BJ (cell line): ENCODE results near the gene FAM167B. TPM values are rescaled to one million over a fixed set of nuclear protein-coding genes. Genes with fewer than 3 reads are reported as not detected.

Experiments used
- CTCF ChIA-PET: fragments of 350-600 bp; formaldehyde crosslinking; extraction: SDS; loops from one replicate; lab custom pipeline; 2021; ENCODE audit warnings: antibody characterized with exemption, inconsistent platforms; lab: Yijun Ruan, JAX
- POLR2A ChIA-PET: fragments of 300-600 bp; sonication (Branson Sonifier 250); formaldehyde crosslinking; extraction: SDS; loops from one replicate; lab custom pipeline; 2021; ENCODE audit warnings: antibody characterized with exemption; lab: Charles Lee
- DNase-seq: peaks from one replicate; pipeline ENCODE4 v3.0.0-alpha.2; 2011; ENCODE audit warnings: low read depth
- H3K27me3 ChIP-seq: 2 replicates; pipeline ENCODE4 v1.6.0; 2011; ENCODE audit warnings: low read length; ENCODE audit not compliant: control insufficient read depth, insufficient read depth
- H3K36me3 ChIP-seq: 2 replicates; pipeline ENCODE4 v1.5.1; 2011; ENCODE audit warnings: low read length; ENCODE audit not compliant: control insufficient read depth, insufficient read depth
- H3K4me3 ChIP-seq: 2 replicates; pipeline ENCODE4 v1.5.1; 2011; ENCODE audit warnings: low read depth, mild to moderate bottlenecking, control low read depth, low read length
- CTCF ChIP-seq: IDR thresholded peaks from 2 replicates; pipeline ENCODE4 v1.5.1; 2011; ENCODE audit warnings: low read depth, mild to moderate bottlenecking, control low read depth, inconsistent platforms, low read length, moderate library complexity; ENCODE audit not compliant: insufficient read depth
- polyA plus RNA-seq: library from polyadenylated mRNA; depleted of rRNA; stranded (reverse); fragments of >200 nt; gene quantifications from 2 replicates; pipeline ENCODE4 v1.2.3, GENCODE V29; 2011

The FAM167B gene
- polyA plus RNA-seq, 1 experiment = 3.5 TPM

GRCh38 chr1:32208469-32208868 lies 38.6 kb upstream of the FAM167B start:
- TF ChIP-seq CTCF = no peak
- Histone ChIP-seq H3K4me3 (no peak overlapping the region), H3K27me3 (no peaks in the 10 kb centered on the region), H3K36me3 (peaks cover 6% of the 10 kb centered on the region; the same call in 1 of the 2 replicates)
- ChIA-PET POLR2A (no interaction called here), CTCF (no interaction called here)
- DNase-seq = no peak

- no peak for TF ChIP-seq CTCF
- H3K4me3 ChIP-seq = no peak within 1 kb of the TSS
- CTCF ChIA-PET = no interaction called here
- POLR2A ChIA-PET = no interaction called here
- H3K27me3 ChIP-seq = no peaks in the 10 kb centered on the region
- DNase-seq = no peak
- peaks cover 6% of the 10 kb centered on the region; the same call in 1 of the 2 replicates for H3K36me3 ChIP-seq
Measured at GRCh38 chr1:32208891-32209328, 38.1 kb upstream of the FAM167B start, which contains the start of gene DCDC2B. Gene DCDC2B, plus strand, starts transcription at chr1:32209089. Its CDS starts 5 bp downstream, at chr1:32209094.

GRCh38 chr1:32215629-32216480 lies 31.2 kb upstream of the FAM167B start:
- CTCF ChIA-PET = interaction anchor here (0.6 to 4.0 kb wide), 42 partner anchors 8 to 198 kb away, joined by 3 to 35 read pairs (median 5); partner anchors contain the start of genes BSDC1, CCDC28B, FAM167B and HDAC1
- POLR2A ChIA-PET = interaction anchor here (0.5 to 0.8 kb wide), 4 partner anchors 20 to 120 kb away, joined by 3 to 17 read pairs (median 6); partner anchors contain the start of gene MARCKSL1
- Histone ChIP-seq H3K4me3 (no peak overlapping the region), H3K27me3 (no peaks in the 10 kb centered on the region), H3K36me3 (peaks cover 21% of the 10 kb centered on the region)
- peak; percentile 90 for TF ChIP-seq CTCF
- DNase-seq = no peak

- CTCF ChIA-PET = interaction anchor here (0.7 to 4.0 kb wide), 24 partner anchors 9 to 198 kb away, joined by 3 to 35 read pairs (median 7); partner anchors contain the start of genes BSDC1, CCDC28B, FAM167B and HDAC1
- peaks cover 21% of the 10 kb centered on the region for H3K36me3 ChIP-seq
- POLR2A ChIA-PET = interaction anchor here (0.6 to 0.8 kb wide), 2 partner anchors 30 to 35 kb away, joined by 3 to 6 read pairs; no protein-coding TSS in a partner anchor
Measured at GRCh38 chr1:32216566-32216965, 30.5 kb upstream of the FAM167B start.

More at GRCh38 chr1:32216566-32216965, 30.5 kb upstream of the FAM167B start:
- no peak for TF ChIP-seq CTCF
- H3K4me3 ChIP-seq = no peak overlapping the region
- DNase-seq = no peak
- H3K27me3 ChIP-seq = no peaks in the 10 kb centered on the region
